Measurements from ENCODE around the gene MAST4.

MAST4 gene

DNA sequence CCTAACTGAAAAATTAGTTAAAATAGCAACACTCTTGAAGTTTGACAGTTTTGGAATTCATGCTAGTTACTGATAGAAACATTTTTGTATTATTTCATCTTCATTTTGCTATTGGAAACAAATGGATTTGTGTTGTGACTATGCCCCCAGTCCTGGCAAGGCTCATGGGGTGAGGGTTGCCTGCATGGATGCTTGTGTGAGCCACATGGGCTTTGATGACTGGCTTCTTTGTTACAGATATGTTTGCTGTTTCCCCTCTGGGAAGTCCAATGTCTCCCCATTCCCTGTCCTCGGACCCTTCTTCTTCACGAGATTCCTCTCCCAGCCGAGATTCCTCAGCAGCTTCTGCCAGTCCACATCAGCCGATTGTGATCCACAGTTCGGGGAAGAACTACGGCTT lies 556.2 kb downstream of the MAST4 start:
- Histone ChIP-seq H3K9me3 (ENCODE audit: control insufficient read depth, insufficient read depth, low read length) (no peaks in the 10 kb centered on the region), H3K36me3 (ENCODE audit: control insufficient read depth, low read length) (no peaks in the 10 kb centered on the region), H3K4me3 (ENCODE audit: low read length) (no peak overlapping the region), H3K27ac (ENCODE audit: low read depth, low read length) (no peak overlapping the region), H3K9me2 (replicated peaks; ENCODE audit: control insufficient read depth, low read length) (no peaks in the 10 kb centered on the region), H3F3A (ENCODE audit: control insufficient read depth, insufficient read depth) (no peaks in the 10 kb centered on the region), H3K4me1 (ENCODE audit: control insufficient read depth, low read length) (no peaks in the 10 kb centered on the region), H3K4me2 (ENCODE audit: low read length) (no peak overlapping the region), H3K27me3 (ENCODE audit: control insufficient read depth, low read length) (peaks cover 3% of the 10 kb centered on the region; the same call in 1 of the 2 replicates), H3K79me2 (ENCODE audit: control insufficient read depth, low read length) (no peaks in the 10 kb centered on the region), H4K20me1 (ENCODE audit: control insufficient read depth, insufficient read depth, low read depth, low read length) (no peaks in the 10 kb centered on the region)
- TF ChIP-seq EZH2phosphoT487 (IDR thresholded peaks at IDR 0.05; ENCODE audit: borderline replicate concordance, low read length) (no peak), CTCF (IDR thresholded peaks at IDR 0.05; ENCODE audit: low read depth, low read length, poor library complexity, severe bottlenecking) (no peak)

DNA sequence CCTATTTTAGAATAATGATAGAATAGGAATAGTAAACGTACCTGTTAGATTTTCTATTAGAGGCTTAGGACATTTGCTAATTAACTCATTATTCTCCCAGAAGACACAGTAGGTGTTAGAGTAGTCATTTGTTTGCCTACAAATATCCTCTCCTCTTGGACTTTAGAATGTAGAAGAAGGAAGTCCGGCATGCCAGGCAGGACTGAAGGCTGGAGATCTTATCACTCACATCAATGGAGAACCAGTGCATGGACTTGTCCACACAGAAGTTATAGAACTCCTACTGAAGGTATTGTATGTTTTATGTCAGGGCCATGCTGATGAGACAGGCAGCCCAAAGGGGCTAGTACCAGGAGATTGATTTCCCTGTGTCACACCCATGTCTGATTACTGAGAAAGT lies 557.1 kb downstream of the MAST4 start:
- Histone ChIP-seq H3K4me2 (ENCODE audit: low read length) (no peak overlapping the region), H3K27ac (ENCODE audit: low read depth, low read length) (no peak overlapping the region), H3K9me3 (ENCODE audit: control insufficient read depth, insufficient read depth, low read length) (no peaks in the 10 kb centered on the region), H3K4me3 (ENCODE audit: low read length) (no peak overlapping the region), H3K36me3 (ENCODE audit: control insufficient read depth, low read length) (no peaks in the 10 kb centered on the region), H3K79me2 (ENCODE audit: control insufficient read depth, low read length) (no peaks in the 10 kb centered on the region), H3K4me1 (ENCODE audit: control insufficient read depth, low read length) (no peaks in the 10 kb centered on the region), H3K27me3 (ENCODE audit: control insufficient read depth, low read length) (peaks cover 3% of the 10 kb centered on the region; the same call in 1 of the 2 replicates), H4K20me1 (ENCODE audit: control insufficient read depth, insufficient read depth, low read depth, low read length) (no peaks in the 10 kb centered on the region), H3K9me2 (replicated peaks; ENCODE audit: control insufficient read depth, low read length) (no peaks in the 10 kb centered on the region), H3F3A (ENCODE audit: control insufficient read depth, insufficient read depth) (no peaks in the 10 kb centered on the region)
- TF ChIP-seq CTCF (IDR thresholded peaks at IDR 0.05; ENCODE audit: low read depth, low read length, poor library complexity, severe bottlenecking) (no peak), EZH2phosphoT487 (IDR thresholded peaks at IDR 0.05; ENCODE audit: borderline replicate concordance, low read length) (no peak)

GRCh38 chr5:67154556-67155206 lies 558.5 kb downstream of the MAST4 start:
- Histone ChIP-seq H3F3A (ENCODE audit: control insufficient read depth, insufficient read depth) (no peaks in the 10 kb centered on the region), H3K27me3 (ENCODE audit: control insufficient read depth, low read length) (peaks cover 3% of the 10 kb centered on the region; the same call in 1 of the 2 replicates), H3K79me2 (ENCODE audit: control insufficient read depth, low read length) (no peaks in the 10 kb centered on the region), H3K4me3 (ENCODE audit: low read length) (no peak overlapping the region), H3K9me2 (replicated peaks; ENCODE audit: control insufficient read depth, low read length) (no peaks in the 10 kb centered on the region), H3K4me1 (ENCODE audit: control insufficient read depth, low read length) (no peaks in the 10 kb centered on the region), H3K27ac (ENCODE audit: low read depth, low read length) (no peak overlapping the region), H4K20me1 (ENCODE audit: control insufficient read depth, insufficient read depth, low read depth, low read length) (no peaks in the 10 kb centered on the region), H3K9me3 (ENCODE audit: control insufficient read depth, insufficient read depth, low read length) (no peaks in the 10 kb centered on the region), H3K4me2 (ENCODE audit: low read length) (no peak overlapping the region), H3K36me3 (ENCODE audit: control insufficient read depth, low read length) (no peaks in the 10 kb centered on the region)
- no peak for TF ChIP-seq CTCF (IDR thresholded peaks at IDR 0.05; ENCODE audit: low read depth, low read length, poor library complexity, severe bottlenecking)
- no peak for TF ChIP-seq EZH2phosphoT487 (IDR thresholded peaks at IDR 0.05; ENCODE audit: borderline replicate concordance, low read length)

Measured in DOHH2 (cell line).